ENCODE data around the gene PGAP1. TPM values are rescaled to one million over a fixed set of nuclear protein-coding genes. Genes with fewer than 3 reads are reported as not detected.
A peak's percentile ranks its signal among the peaks of the same experiment; 100 is the strongest.

PGAP1 gene, protein sequence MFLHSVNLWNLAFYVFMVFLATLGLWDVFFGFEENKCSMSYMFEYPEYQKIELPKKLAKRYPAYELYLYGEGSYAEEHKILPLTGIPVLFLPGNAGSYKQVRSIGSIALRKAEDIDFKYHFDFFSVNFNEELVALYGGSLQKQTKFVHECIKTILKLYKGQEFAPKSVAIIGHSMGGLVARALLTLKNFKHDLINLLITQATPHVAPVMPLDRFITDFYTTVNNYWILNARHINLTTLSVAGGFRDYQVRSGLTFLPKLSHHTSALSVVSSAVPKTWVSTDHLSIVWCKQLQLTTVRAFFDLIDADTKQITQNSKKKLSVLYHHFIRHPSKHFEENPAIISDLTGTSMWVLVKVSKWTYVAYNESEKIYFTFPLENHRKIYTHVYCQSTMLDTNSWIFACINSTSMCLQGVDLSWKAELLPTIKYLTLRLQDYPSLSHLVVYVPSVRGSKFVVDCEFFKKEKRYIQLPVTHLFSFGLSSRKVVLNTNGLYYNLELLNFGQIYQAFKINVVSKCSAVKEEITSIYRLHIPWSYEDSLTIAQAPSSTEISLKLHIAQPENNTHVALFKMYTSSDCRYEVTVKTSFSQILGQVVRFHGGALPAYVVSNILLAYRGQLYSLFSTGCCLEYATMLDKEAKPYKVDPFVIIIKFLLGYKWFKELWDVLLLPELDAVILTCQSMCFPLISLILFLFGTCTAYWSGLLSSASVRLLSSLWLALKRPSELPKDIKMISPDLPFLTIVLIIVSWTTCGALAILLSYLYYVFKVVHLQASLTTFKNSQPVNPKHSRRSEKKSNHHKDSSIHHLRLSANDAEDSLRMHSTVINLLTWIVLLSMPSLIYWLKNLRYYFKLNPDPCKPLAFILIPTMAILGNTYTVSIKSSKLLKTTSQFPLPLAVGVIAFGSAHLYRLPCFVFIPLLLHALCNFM
- total RNA-seq (1 to 10 TPM; 7.4 to 9.1 TPM), polyA plus RNA-seq (1 to 10 TPM in 1 of 2 donors, under 1 TPM in 1; 0.43 to 1.5 TPM)

DNA sequence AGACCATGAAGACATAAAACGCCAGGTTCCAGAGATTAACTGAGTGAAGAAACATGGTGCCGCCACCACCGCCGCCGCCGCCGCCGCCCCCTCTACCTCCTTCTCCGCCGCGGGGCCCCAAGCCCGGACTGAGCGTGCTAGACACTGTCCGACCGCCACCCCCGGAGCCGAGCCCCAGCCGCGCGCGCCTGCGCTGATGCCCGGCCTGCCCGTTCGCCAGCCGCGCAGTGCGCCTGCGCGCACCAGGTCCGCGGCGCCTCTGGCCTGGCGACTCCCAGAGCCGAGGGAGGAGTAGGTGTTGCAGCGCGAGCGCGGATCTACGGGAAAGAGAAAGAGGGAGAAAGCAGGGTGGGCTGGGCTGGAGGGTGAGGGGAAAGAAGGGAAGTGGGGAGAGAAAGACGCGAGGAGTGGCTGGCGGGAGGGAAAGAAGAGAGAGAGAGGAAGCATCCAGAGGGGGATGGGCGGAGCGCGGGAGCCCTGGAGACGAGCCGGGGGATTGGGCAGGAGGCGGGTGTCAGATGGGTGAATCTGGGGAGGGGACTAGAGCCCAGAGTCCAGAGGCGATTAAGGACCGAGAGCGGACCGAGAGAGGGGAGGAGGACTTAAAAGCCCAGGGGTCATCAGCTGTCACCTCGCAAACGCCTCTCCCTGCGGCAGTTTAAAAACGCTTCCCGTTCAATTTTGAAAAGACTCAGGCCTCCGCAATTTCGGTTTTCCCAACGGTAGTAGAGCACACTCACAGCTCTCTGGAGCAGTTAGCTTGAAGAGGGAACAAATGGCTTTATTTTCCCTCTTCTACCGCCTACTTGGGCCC, at the start of gene PGAP1:
Gene PGAP1, minus strand, starts transcription at position 146 of the 814 bp plus-strand sequence. Its CDS starts 91 bp downstream, at position 55.
- POLR2A ChIA-PET (ENCODE audit: partially characterized antibody) = interaction anchor here (0.5 to 4.5 kb wide), 7 partner anchors 11 to 596 kb away, joined by 3 to 26 read pairs (median 4); partner anchors contain the start of gene GTF3C3
- Mint-ChIP-seq H3K4me1 (peaks cover 23 to 32% (median 27%) of the 10 kb centered on the region in 4 donors), H3K36me3 (peaks cover 0 to 20% of the 10 kb centered on the region in 2 donors), H3K4me3 (peak within 1 kb of the TSS; percentile 92 to 98 (median 96)), H3K9me3 (no peaks in the 10 kb centered on the region), H3K27ac (peak within 1 kb of the TSS; percentile 93 to 98 (median 95)), H3K27me3 (no peaks in the 10 kb centered on the region)
- Histone ChIP-seq H3K27ac (ENCODE audit: low read depth, low read length) (peak within 1 kb of the TSS; percentile 71), H3K4me3 (ENCODE audit: low read length in 2 of 2) (peak within 1 kb of the TSS; percentile 78 to 86), H3K36me3 (ENCODE audit: insufficient read depth, low read length) (no peaks in the 10 kb centered on the region), H3K27me3 (ENCODE audit: insufficient read depth, low read length) (no peaks in the 10 kb centered on the region), H3K9me3 (ENCODE audit: control insufficient read depth in 1 of 2, low read length in 2 of 2) (no peaks in the 10 kb centered on the region), H3K4me1 (ENCODE audit: insufficient read depth, low read length) (peaks cover 30% of the 10 kb centered on the region)
- intact Hi-C loops (cut with micrococcal nuclease) = loop anchor here (1.0 to 5.0 kb wide), 3 partner anchors 8 to 129 kb away; partner anchors contain the start of gene GTF3C3
- CTCF ChIA-PET (ENCODE audit: partially characterized antibody) = interaction anchor here (1.3 to 3.2 kb wide), 2 partner anchors 11 to 127 kb away, joined by 3 to 9 read pairs; no protein-coding TSS in a partner anchor
- peak; percentile 79 to 84 (median 82) for DNase-seq

DNA sequence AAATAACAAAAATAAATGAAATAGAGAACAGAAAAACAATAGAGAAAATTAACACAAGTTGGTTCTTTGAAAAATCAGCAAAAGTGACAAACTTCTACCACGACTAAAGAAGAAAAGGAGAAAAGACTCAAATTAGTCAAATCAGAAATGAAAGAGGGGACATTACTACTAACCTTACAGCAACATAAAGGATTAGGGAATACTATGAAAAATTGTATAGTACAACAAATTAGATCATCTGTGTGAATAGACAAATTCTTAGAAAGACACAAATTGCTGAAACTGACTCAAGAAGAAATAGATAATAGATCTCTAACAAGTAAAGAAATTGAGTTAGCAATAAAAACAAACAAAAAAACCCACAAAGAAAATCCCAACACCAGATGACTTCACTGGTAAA, 48.5 kb upstream of the PGAP1 start:
- Histone ChIP-seq H3K9me3 (ENCODE audit: control insufficient read depth in 1 of 2, low read length in 2 of 2) (no peaks in the 10 kb centered on the region), H3K4me1 (ENCODE audit: insufficient read depth, low read length) (no peaks in the 10 kb centered on the region), H3K4me3 (ENCODE audit: low read length in 2 of 2) (no peak overlapping the region), H3K36me3 (ENCODE audit: insufficient read depth, low read length) (no peaks in the 10 kb centered on the region), H3K27me3 (ENCODE audit: insufficient read depth, low read length) (no peaks in the 10 kb centered on the region), H3K27ac (ENCODE audit: low read depth, low read length) (no peak overlapping the region)
- H3K36me3 Mint-ChIP-seq = no peaks in the 10 kb centered on the region
- H3K27ac Mint-ChIP-seq = no peak overlapping the region
- intact Hi-C loops (cut with micrococcal nuclease) = no loop called here
- no peaks in the 10 kb centered on the region for H3K27me3 Mint-ChIP-seq
- H3K4me1 Mint-ChIP-seq = peaks cover 0 to 5% (median 3%) of the 10 kb centered on the region in 4 donors
- H3K4me3 Mint-ChIP-seq = no peak overlapping the region
- H3K9me3 Mint-ChIP-seq = peaks cover 0 to 8% (median 4%) of the 10 kb centered on the region in 8 donors
- DNase-seq = no peak
- POLR2A ChIA-PET (ENCODE audit: partially characterized antibody) = interaction anchor here (0.6 kb wide), 1 partner anchor 8 kb away, joined by 3 read pairs; no protein-coding TSS in a partner anchor
- CTCF ChIA-PET (ENCODE audit: partially characterized antibody) = no interaction called here

DNA sequence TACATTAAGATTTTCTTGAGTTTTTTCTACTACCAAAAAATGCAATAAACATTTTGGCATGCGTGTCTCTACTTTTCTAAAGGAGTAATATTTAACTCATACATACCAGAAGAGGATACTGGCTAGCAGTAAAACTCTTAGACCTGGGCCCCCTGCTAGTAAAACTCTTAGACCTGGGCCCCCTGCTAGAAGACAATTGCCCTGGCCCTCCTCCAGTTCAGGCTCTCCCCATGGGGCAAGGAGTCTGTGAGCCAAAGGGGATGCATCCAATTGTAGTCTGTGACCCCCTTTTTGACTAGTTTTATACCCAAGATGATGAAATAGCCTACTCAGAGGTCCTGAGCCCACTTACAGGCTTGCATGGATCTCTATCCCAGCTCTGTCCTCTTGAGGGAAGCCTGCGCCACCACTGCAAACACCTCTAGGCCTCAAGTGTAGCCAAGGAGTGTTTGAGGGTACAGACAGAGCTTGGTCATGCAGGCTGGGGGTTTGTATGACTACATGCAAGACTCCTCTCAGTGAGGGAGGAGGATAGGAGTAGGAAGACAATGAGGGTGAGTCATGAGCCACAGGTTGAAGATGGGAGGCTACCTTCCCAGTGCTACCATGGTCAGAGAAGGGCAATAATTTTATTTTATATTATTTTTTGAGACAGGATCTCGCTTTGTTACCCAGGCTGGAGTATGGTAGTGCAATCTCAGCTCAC, 45.2 kb upstream of the PGAP1 start:
- no peak overlapping the region for H3K27ac ChIP-seq (ENCODE audit: low read depth, low read length)
- ChIA-PET CTCF (ENCODE audit: partially characterized antibody) (no interaction called here), POLR2A (ENCODE audit: partially characterized antibody) (no interaction called here)
- no peak for DNase-seq
- Mint-ChIP-seq H3K27ac (no peak overlapping the region), H3K9me3 (peaks cover 0 to 4% (median 0%) of the 10 kb centered on the region in 8 donors), H3K36me3 (peaks cover 0 to 4% of the 10 kb centered on the region in 2 donors), H3K27me3 (no peaks in the 10 kb centered on the region), H3K4me3 (no peak overlapping the region), H3K4me1 (no peaks in the 10 kb centered on the region)
- H3K9me3 ChIP-seq (ENCODE audit: control insufficient read depth in 1 of 2, low read length in 2 of 2) = no peaks in the 10 kb centered on the region
- H3K36me3 ChIP-seq (ENCODE audit: insufficient read depth, low read length) = no peaks in the 10 kb centered on the region
- no peak overlapping the region for H3K4me3 ChIP-seq (ENCODE audit: low read length in 2 of 2)
- no peaks in the 10 kb centered on the region for H3K27me3 ChIP-seq (ENCODE audit: insufficient read depth, low read length)
- no peaks in the 10 kb centered on the region for H3K4me1 ChIP-seq (ENCODE audit: insufficient read depth, low read length)
- intact Hi-C loops (cut with micrococcal nuclease) = no loop called here

DNA sequence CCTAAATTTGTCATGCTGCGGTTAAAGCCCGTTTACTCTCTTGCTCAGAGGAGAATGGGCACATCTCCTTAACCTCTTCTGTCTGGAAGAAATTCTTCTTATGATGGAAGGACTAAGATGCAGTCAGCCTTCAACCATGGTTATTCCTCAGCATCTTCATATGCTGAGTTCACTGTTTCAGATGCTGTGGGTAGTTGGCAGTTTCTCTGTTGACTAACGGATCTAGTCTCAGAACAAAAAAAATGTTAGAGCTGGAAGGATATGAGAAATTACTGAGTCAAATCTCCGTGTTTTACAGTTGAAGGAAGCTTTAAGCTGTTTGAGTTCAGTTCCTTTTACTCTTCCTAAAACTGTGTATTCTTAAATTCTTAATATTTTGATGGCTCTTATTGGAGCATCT, 43.6 kb upstream of the PGAP1 start:
- Histone ChIP-seq H3K27me3 (ENCODE audit: insufficient read depth, low read length) (no peaks in the 10 kb centered on the region), H3K4me1 (ENCODE audit: insufficient read depth, low read length) (no peaks in the 10 kb centered on the region), H3K27ac (ENCODE audit: low read depth, low read length) (no peak overlapping the region), H3K9me3 (ENCODE audit: control insufficient read depth in 1 of 2, low read length in 2 of 2) (no peaks in the 10 kb centered on the region), H3K4me3 (ENCODE audit: low read length in 2 of 2) (no peak overlapping the region), H3K36me3 (ENCODE audit: insufficient read depth, low read length) (no peaks in the 10 kb centered on the region)
- no peaks in the 10 kb centered on the region for H3K27me3 Mint-ChIP-seq
- H3K27ac Mint-ChIP-seq = no peak overlapping the region
- peaks cover 0 to 4% (median 0%) of the 10 kb centered on the region in 8 donors for H3K9me3 Mint-ChIP-seq
- DNase-seq = no peak
- POLR2A ChIA-PET (ENCODE audit: partially characterized antibody) = no interaction called here
- intact Hi-C loops (cut with micrococcal nuclease) = no loop called here
- no peak overlapping the region for H3K4me3 Mint-ChIP-seq
- CTCF ChIA-PET (ENCODE audit: partially characterized antibody) = no interaction called here
- H3K4me1 Mint-ChIP-seq = no peaks in the 10 kb centered on the region
- peaks cover 0 to 4% of the 10 kb centered on the region in 2 donors for H3K36me3 Mint-ChIP-seq

DNA sequence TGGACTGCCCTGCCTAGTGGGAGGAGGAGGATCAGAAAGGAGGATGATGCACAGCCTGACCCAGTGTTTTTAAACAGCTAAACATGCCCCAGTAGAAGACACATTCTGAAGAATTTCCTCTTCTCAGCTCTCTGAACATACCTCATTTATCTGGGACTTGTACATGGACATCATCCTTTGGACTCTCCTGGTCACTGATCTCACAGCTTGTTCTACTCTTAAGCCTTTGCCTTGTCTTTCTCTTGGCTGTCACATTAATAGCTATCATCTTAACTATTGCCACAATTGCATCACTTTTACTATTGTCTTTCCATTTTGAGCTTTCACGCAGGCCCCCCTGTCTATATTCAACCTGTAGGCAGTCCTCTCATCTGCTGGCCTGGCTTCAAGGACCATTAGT, 42.0 kb upstream of the PGAP1 start:
- peak overlapping the region in 1 of 7 donors; percentile 1 for H3K27ac Mint-ChIP-seq
- ChIA-PET POLR2A (ENCODE audit: partially characterized antibody) (no interaction called here), CTCF (ENCODE audit: partially characterized antibody) (no interaction called here)
- DNase-seq = no peak
- H3K27me3 ChIP-seq (ENCODE audit: insufficient read depth, low read length) = no peaks in the 10 kb centered on the region
- no peaks in the 10 kb centered on the region for H3K36me3 ChIP-seq (ENCODE audit: insufficient read depth, low read length)
- H3K9me3 Mint-ChIP-seq = peaks cover 0 to 2% (median 0%) of the 10 kb centered on the region in 8 donors
- H3K4me3 Mint-ChIP-seq = no peak overlapping the region
- no peaks in the 10 kb centered on the region for H3K4me1 ChIP-seq (ENCODE audit: insufficient read depth, low read length)
- intact Hi-C loops (cut with micrococcal nuclease) = no loop called here
- H3K4me1 Mint-ChIP-seq = no peaks in the 10 kb centered on the region
- no peak overlapping the region for H3K4me3 ChIP-seq (ENCODE audit: low read length in 2 of 2)
- H3K9me3 ChIP-seq (ENCODE audit: control insufficient read depth in 1 of 2, low read length in 2 of 2) = no peaks in the 10 kb centered on the region
- H3K36me3 Mint-ChIP-seq = peaks cover 0 to 4% of the 10 kb centered on the region in 2 donors
- no peaks in the 10 kb centered on the region for H3K27me3 Mint-ChIP-seq
- no peak overlapping the region for H3K27ac ChIP-seq (ENCODE audit: low read depth, low read length)

DNA sequence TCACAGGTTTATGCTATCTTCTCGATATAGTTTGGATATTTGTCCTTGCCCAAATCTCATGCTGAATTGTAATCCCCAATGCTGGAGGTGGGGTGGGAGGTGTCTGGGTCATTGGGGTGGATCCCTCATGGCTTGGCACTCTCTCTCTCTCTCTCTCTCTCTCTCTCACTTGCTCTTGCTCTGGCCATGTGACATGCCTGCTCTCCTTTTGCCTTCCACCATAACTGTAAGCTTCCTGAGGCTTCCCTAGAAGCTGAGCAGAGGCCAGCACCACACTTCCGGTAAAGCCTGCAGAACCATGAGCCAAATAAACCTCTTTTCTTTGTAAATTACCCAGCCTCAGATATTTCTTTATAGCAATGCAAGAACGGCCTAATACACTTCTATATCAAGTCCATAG, 41.3 kb upstream of the PGAP1 start:
- H3K9me3 Mint-ChIP-seq = peaks cover 0 to 2% (median 0%) of the 10 kb centered on the region in 8 donors
- intact Hi-C loops (cut with micrococcal nuclease) = no loop called here
- H3K4me1 Mint-ChIP-seq = peaks cover 0 to 4% (median 2%) of the 10 kb centered on the region in 4 donors
- H3K27me3 ChIP-seq (ENCODE audit: insufficient read depth, low read length) = no peaks in the 10 kb centered on the region
- POLR2A ChIA-PET (ENCODE audit: partially characterized antibody) = no interaction called here
- H3K27ac Mint-ChIP-seq = peak overlapping the region in 2 of 7 donors; percentile 6 to 22
- H3K27ac ChIP-seq (ENCODE audit: low read depth, low read length) = no peak overlapping the region
- no peak for DNase-seq
- H3K36me3 Mint-ChIP-seq = peaks cover 0 to 7% of the 10 kb centered on the region in 2 donors
- no peaks in the 10 kb centered on the region for H3K36me3 ChIP-seq (ENCODE audit: insufficient read depth, low read length)
- no peak overlapping the region for H3K4me3 ChIP-seq (ENCODE audit: low read length in 2 of 2)
- H3K27me3 Mint-ChIP-seq = no peaks in the 10 kb centered on the region
- H3K4me3 Mint-ChIP-seq = no peak overlapping the region
- H3K4me1 ChIP-seq (ENCODE audit: insufficient read depth, low read length) = peaks cover 3% of the 10 kb centered on the region
- no peaks in the 10 kb centered on the region for H3K9me3 ChIP-seq (ENCODE audit: control insufficient read depth in 1 of 2, low read length in 2 of 2)
- CTCF ChIA-PET (ENCODE audit: partially characterized antibody) = no interaction called here

Measured in CD4-positive, alpha-beta memory T cell (primary cell).